Natural killer cell (primary cell): ENCODE data around the gene VCL. TPM values are rescaled to one million over a fixed set of nuclear protein-coding genes. Genes with fewer than 3 reads are reported as not detected.

ENCODE experiments used
- ATAC-seq, 3 donors: fragments of 150-1000 bp in 2 of 3; fragments of 200-7000 bp in 1 of 3; cut with Tn5 transposase; 1 replicate in 1 of 3; 2 replicates in 2 of 3; pipeline ENCODE4 v1.10.0; 2021; ENCODE audit warnings: mild to moderate bottlenecking in 2 of 3, moderate library complexity in 2 of 3
- DNase-seq, 2 donors: peaks; one replicate each; pipeline versions ENCODE4 v3.0.0 to v3.0.0-alpha.2; 2013 to 2021; ENCODE audit warnings: mixed read lengths in 1 of 2
- H3K27ac ChIP-seq: one replicate; pipeline ENCODE4 v1.5.1; 2013; ENCODE audit warnings: mild to moderate bottlenecking, low read length
- H3K27me3 ChIP-seq: one replicate; pipeline ENCODE4 v1.6.1; 2013; ENCODE audit warnings: low read length; ENCODE audit not compliant: control insufficient read depth, insufficient read depth
- H3K36me3 ChIP-seq: one replicate; pipeline ENCODE4 v1.6.1; 2013; ENCODE audit warnings: low read length; ENCODE audit not compliant: control insufficient read depth, insufficient read depth
- H3K4me1 ChIP-seq: one replicate; pipeline ENCODE4 v1.6.1; 2013; ENCODE audit warnings: low read length; ENCODE audit not compliant: control insufficient read depth, insufficient read depth
- H3K4me3 ChIP-seq: one replicate; pipeline ENCODE4 v1.5.1; 2013; ENCODE audit warnings: low read length
- H3K9me3 ChIP-seq: one replicate; pipeline ENCODE4 v1.6.1; 2013; ENCODE audit warnings: low read length; ENCODE audit not compliant: control insufficient read depth, insufficient read depth
- H3K27ac Mint-ChIP-seq, 2 donors: one replicate each; pipeline ENCODE4 v1.8.0; 2022; ENCODE audit warnings: mild to moderate bottlenecking in 2 of 2, mixed read lengths in 2 of 2, moderate library complexity in 1 of 2
- H3K27me3 Mint-ChIP-seq, 2 donors: one replicate each; pipeline ENCODE4 v1.8.0; 2022; ENCODE audit warnings: low read depth in 2 of 2, mixed read lengths in 2 of 2
- H3K36me3 Mint-ChIP-seq: one replicate; pipeline ENCODE4 v1.8.0; 2022; ENCODE audit warnings: mixed read lengths
- H3K4me1 Mint-ChIP-seq, 2 donors: one replicate each; pipeline ENCODE4 v1.8.0; 2022; ENCODE audit warnings: mixed read lengths in 2 of 2
- H3K4me3 Mint-ChIP-seq: one replicate; pipeline ENCODE4 v1.8.0; 2022; ENCODE audit warnings: mild to moderate bottlenecking, moderate library complexity, mixed read lengths
- H3K9me3 Mint-ChIP-seq, 2 donors: one replicate each; pipeline ENCODE4 v1.8.0; 2022; ENCODE audit warnings: mixed read lengths in 2 of 2
- CTCF ChIP-seq: fragments of 200-600 bp; IDR thresholded peaks from one replicate; pipeline ENCODE4 v1.8.0; 2022; ENCODE audit warnings: antibody characterized with exemption
- WGBS: methylation state at CpG from one replicate; pipeline ENCODE4 v1.1.7; 2013; ENCODE audit warnings: missing lambda C conversion rate; ENCODE audit not compliant: insufficient coverage; 5-methylcytosine and 5-hydroxymethylcytosine counted together
- intact Hi-C: fragments of 100-400 bp; cut with micrococcal nuclease; formaldehyde crosslinking; loops from one replicate; pipeline ENCODE4 v1.14.2; 2022
- total RNA-seq, 4 donors: library from RNA; stranded (reverse); fragments of 120-200 nt in 1 of 4; gene quantifications; one replicate each; pipeline versions ENCODE4 v1.2.3 to v1.2.4, GENCODE V29; 2013 to 2022

Gene VCL
- total RNA-seq, 3 donors from 2014 or later (not counting 1 experiment from before 2014, with no cell fraction given), result 121 to 145 (median 122) TPM

GRCh38 chr10:74094231-74094630, 96.3 kb downstream of the VCL start:
- no peak for ATAC-seq
- H3K27ac ChIP-seq, result no peak overlapping the region
- no peak overlapping the region for H3K27ac Mint-ChIP-seq
- no peak overlapping the region for H3K4me3 Mint-ChIP-seq
- peaks cover 49% of the 10 kb centered on the region for H3K36me3 Mint-ChIP-seq
- H3K4me3 ChIP-seq, result no peak overlapping the region
- H3K4me1 ChIP-seq, result no peaks in the 10 kb centered on the region
- H3K4me1 Mint-ChIP-seq, result peaks cover 1 to 3% of the 10 kb centered on the region in 2 donors
- DNase-seq, result no peak
- 96% methylated on average over 7 of the region's 7 CpGs for WGBS
- no peak for TF ChIP-seq CTCF
- no peaks in the 10 kb centered on the region for H3K9me3 ChIP-seq
- intact Hi-C loops, result no loop called here
- H3K36me3 ChIP-seq, result peaks cover 79% of the 10 kb centered on the region
- H3K27me3 ChIP-seq, result no peaks in the 10 kb centered on the region
- no peaks in the 10 kb centered on the region for H3K9me3 Mint-ChIP-seq
- no peaks in the 10 kb centered on the region for H3K27me3 Mint-ChIP-seq

GRCh38 chr10:74096777-74097176, 98.9 kb downstream of the VCL start:
- no peaks in the 10 kb centered on the region for H3K9me3 Mint-ChIP-seq
- 96% methylated on average over 2 of the region's 2 CpGs for WGBS
- H3K27me3 ChIP-seq, result no peaks in the 10 kb centered on the region
- DNase-seq, result no peak
- no peaks in the 10 kb centered on the region for H3K4me1 ChIP-seq
- H3K27ac Mint-ChIP-seq, result peak overlapping the region in 1 of 2 donors; percentile 43
- no peak overlapping the region for H3K4me3 Mint-ChIP-seq
- peaks cover 77% of the 10 kb centered on the region for H3K36me3 ChIP-seq
- no peak overlapping the region for H3K4me3 ChIP-seq
- peaks cover 7 to 9% of the 10 kb centered on the region in 2 donors for H3K4me1 Mint-ChIP-seq
- TF ChIP-seq CTCF, result no peak
- H3K27me3 Mint-ChIP-seq, result no peaks in the 10 kb centered on the region
- no peaks in the 10 kb centered on the region for H3K9me3 ChIP-seq
- peaks cover 42% of the 10 kb centered on the region for H3K36me3 Mint-ChIP-seq
- intact Hi-C loops, result no loop called here
- no peak overlapping the region for H3K27ac ChIP-seq
- ATAC-seq, result no peak

GRCh38 chr10:74097776-74098175, 99.9 kb downstream of the VCL start:
- no peaks in the 10 kb centered on the region for H3K9me3 Mint-ChIP-seq
- peaks cover 42% of the 10 kb centered on the region for H3K36me3 Mint-ChIP-seq
- Histone ChIP-seq H3K27me3 (no peaks in the 10 kb centered on the region), H3K9me3 (no peaks in the 10 kb centered on the region), H3K36me3 (peaks cover 76% of the 10 kb centered on the region), H3K4me3 (no peak overlapping the region), H3K27ac (no peak overlapping the region), H3K4me1 (no peaks in the 10 kb centered on the region)
- H3K27me3 Mint-ChIP-seq, result no peaks in the 10 kb centered on the region
- peak overlapping the region; percentile 36 to 43 for H3K27ac Mint-ChIP-seq
- no peak for TF ChIP-seq CTCF
- 98% methylated on average over 9 of the region's 9 CpGs for WGBS
- H3K4me1 Mint-ChIP-seq, result peaks cover 7 to 9% of the 10 kb centered on the region in 2 donors
- DNase-seq (no peak), ATAC-seq (no peak)
- intact Hi-C loops, result no loop called here
- no peak overlapping the region for H3K4me3 Mint-ChIP-seq

- DNase-seq, result no peak
- no peak overlapping the region for H3K4me3 ChIP-seq
- H3K4me1 ChIP-seq, result no peaks in the 10 kb centered on the region
- TF ChIP-seq CTCF, result no peak
- no peak for ATAC-seq
- Mint-ChIP-seq H3K36me3 (peaks cover 50% of the 10 kb centered on the region), H3K27ac (peak overlapping the region; percentile 27 to 60), H3K4me1 (peaks cover 5 to 7% of the 10 kb centered on the region in 2 donors), H3K4me3 (no peak overlapping the region), H3K9me3 (no peaks in the 10 kb centered on the region), H3K27me3 (no peaks in the 10 kb centered on the region)
- no peak overlapping the region for H3K27ac ChIP-seq
- no peaks in the 10 kb centered on the region for H3K9me3 ChIP-seq
- 96% methylated on average over 3 of the region's 3 CpGs for WGBS
- no peaks in the 10 kb centered on the region for H3K27me3 ChIP-seq
- peaks cover 76% of the 10 kb centered on the region for H3K36me3 ChIP-seq
- intact Hi-C loops, result no loop called here
These were observed 101.5 kb downstream of the VCL start for GRCh38 chr10:74099420-74099819.
